OCI-LY1 (cell line): ENCODE data around the gene OCLN.

Source experiments
- CTCF ChIP-seq: fragments of 200-600 bp; sonication (generic), shearing (Covaris generic); IDR thresholded peaks from 2 replicates; pipeline ENCODE4 v1.5.1; 2017; ENCODE audit warnings: mild to moderate bottlenecking, antibody characterized with exemption, low read length, moderate library complexity, mixed read lengths
- EZH2 ChIP-seq: fragments of 200-600 bp; sonication (generic), shearing (Covaris generic); IDR thresholded peaks from 2 replicates; pipeline ENCODE4 v1.8.0; 2017; ENCODE audit warnings: borderline replicate concordance, mixed run types, mild to moderate bottlenecking, antibody characterized with exemption, low read length, moderate library complexity, mixed read lengths

- TF ChIP-seq CTCF, result no peak
- TF ChIP-seq EZH2, result no peak
Observed at GRCh38 chr5:69485471-69485870, 7.1 kb upstream of the OCLN start.
